HCT116 (cell line): ENCODE results near the gene TYMP.

ENCODE experiments used
- CEBPB ChIP-seq: IDR thresholded peaks from 2 replicates; pipeline ENCODE4 v1.6.1; 2012; ENCODE audit warnings: low read depth
- CTCF ChIP-seq, 3 experiments: fragments of 200-600 bp in 1 of 3; sonication (generic) in 1 of 3; IDR thresholded peaks in 2 of 3; conservative IDR thresholded peaks in 1 of 3; 2 replicates each; pipeline ENCODE4 v1.5.1; 2012 to 2017; ENCODE audit warnings: low read depth in 2 of 3, low read length in 2 of 3, antibody characterized with exemption in 1 of 3, borderline replicate concordance in 1 of 3, control low read depth in 1 of 3, mild to moderate bottlenecking in 1 of 3, mixed read lengths in 1 of 3, mixed run types in 1 of 3, moderate library complexity in 1 of 3; ENCODE audit not compliant: insufficient read depth in 1 of 3
- EZH2 ChIP-seq: fragments of 200-600 bp; sonication (generic); IDR thresholded peaks from 2 replicates; pipeline ENCODE4 v1.6.1; 2017; ENCODE audit warnings: antibody characterized with exemption, mixed run types
- EZH2phosphoT487 ChIP-seq: fragments of 200-600 bp; IDR thresholded peaks from 2 replicates; pipeline ENCODE4 v1.6.1; 2018; ENCODE audit warnings: antibody characterized with exemption, borderline replicate concordance
- FOSL1 ChIP-seq: IDR thresholded peaks from 2 replicates; pipeline ENCODE4 v1.6.1; 2012; ENCODE audit warnings: low read depth
- MAX ChIP-seq: IDR thresholded peaks from 2 replicates; pipeline ENCODE4 v1.6.1; 2012
- POLR2A ChIP-seq: IDR thresholded peaks from 2 replicates; pipeline ENCODE4 v1.7.0; 2011; ENCODE audit warnings: borderline replicate concordance; ENCODE audit not compliant: insufficient read depth, insufficient read length; ENCODE audit errors: extremely low read depth
- POLR2AphosphoS5 ChIP-seq: IDR thresholded peaks from 2 replicates; pipeline ENCODE4 v1.6.1; 2011; ENCODE audit warnings: mild to moderate bottlenecking, low read depth, low read length, moderate library complexity
- REST ChIP-seq: IDR thresholded peaks from 2 replicates; pipeline ENCODE4 v1.6.1; 2012; ENCODE audit warnings: low read depth
- SIN3A ChIP-seq: IDR thresholded peaks from 2 replicates; pipeline ENCODE4 v1.6.1; 2012; ENCODE audit warnings: low read depth
- ZFX ChIP-seq: fragments of 450-650 bp; IDR thresholded peaks from 2 replicates; pipeline ENCODE4 v1.6.1; 2017
- ZNF274 ChIP-seq: fragments of 200-500 bp; sonication (Bioruptor generic); IDR thresholded peaks from 2 replicates; pipeline ENCODE4 v1.6.1; 2014; ENCODE audit warnings: mild to moderate bottlenecking, low read depth, low read length, inconsistent platforms
- TF ChIP-seq, protein P1 (sequence below): IDR thresholded peaks from 2 replicates; pipeline ENCODE4 v1.6.1; 2011; ENCODE audit warnings: mild to moderate bottlenecking, low read length, moderate library complexity; ENCODE audit not compliant: insufficient replicate concordance; ENCODE audit errors: extremely low read depth

DNA sequence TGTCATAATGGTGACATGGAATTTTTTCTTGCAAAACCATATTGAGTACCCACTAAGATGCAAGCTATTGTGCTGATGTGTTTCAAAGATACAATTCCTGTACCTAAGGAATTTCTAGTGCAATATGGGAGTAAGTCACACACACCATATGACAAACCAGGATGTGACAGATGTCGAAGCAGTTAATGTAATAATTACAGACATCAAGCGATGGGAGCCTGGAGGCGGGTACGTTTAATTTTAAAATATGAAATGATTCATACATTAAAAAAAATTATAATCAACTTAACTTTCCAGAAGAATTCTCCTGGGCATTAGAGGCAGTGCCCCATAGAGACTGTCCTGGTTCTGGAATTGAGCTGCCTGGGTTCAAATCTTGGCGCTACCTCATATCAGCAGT is 26.9 kb upstream of the TYMP start:
- TF ChIP-seq CTCF (IDR thresholded peaks at IDR 0.05 in 2 of 3, conservative IDR thresholded peaks at IDR 0.05 in 1 of 3; ENCODE audit: borderline replicate concordance in 1 of 3, insufficient read depth in 1 of 3, low read depth in 2 of 3, low read length in 2 of 3) (no peak), MAX (no peak), SIN3A (no peak), ZFX (no peak), POLR2A (no peak), EZH2 (no peak), REST (no peak), ZNF274 (no peak), FOSL1 (no peak), EZH2phosphoT487 (no peak), POLR2AphosphoS5 (no peak), CEBPB (no peak)
- TF ChIP-seq, protein P1, sequence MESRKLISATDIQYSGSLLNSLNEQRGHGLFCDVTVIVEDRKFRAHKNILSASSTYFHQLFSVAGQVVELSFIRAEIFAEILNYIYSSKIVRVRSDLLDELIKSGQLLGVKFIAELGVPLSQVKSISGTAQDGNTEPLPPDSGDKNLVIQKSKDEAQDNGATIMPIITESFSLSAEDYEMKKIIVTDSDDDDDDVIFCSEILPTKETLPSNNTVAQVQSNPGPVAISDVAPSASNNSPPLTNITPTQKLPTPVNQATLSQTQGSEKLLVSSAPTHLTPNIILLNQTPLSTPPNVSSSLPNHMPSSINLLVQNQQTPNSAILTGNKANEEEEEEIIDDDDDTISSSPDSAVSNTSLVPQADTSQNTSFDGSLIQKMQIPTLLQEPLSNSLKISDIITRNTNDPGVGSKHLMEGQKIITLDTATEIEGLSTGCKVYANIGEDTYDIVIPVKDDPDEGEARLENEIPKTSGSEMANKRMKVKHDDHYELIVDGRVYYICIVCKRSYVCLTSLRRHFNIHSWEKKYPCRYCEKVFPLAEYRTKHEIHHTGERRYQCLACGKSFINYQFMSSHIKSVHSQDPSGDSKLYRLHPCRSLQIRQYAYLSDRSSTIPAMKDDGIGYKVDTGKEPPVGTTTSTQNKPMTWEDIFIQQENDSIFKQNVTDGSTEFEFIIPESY: no peak
